ENCODE results near the gene LHPP.

LHPP gene

DNA sequence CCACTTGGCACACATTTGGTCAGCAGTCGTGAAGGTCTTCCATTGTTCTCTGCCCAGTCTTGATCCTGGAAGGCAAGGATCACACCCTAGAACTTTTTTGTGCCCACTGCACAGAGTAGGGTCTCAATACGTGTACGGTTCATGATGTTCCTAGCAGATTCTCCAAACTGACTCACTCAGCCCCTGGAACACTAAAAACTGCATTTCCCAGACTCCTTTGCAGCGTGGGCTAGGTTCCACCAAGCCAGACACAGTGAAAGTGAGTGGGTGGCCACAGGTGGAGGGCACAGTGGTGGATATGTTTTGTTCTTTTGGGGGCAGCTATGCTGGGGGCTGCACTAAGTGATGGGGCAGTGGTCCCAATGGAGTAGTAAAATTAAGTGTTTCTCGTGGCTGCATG lies 1.5 kb upstream of the LHPP start:
- no peak for TF ChIP-seq SPI1 (IDR thresholded peaks at IDR 0.05; ENCODE audit: borderline replicate concordance, low read depth)
- peaks cover 5% of the 10 kb centered on the region for H3K27me3 ChIP-seq (ENCODE audit: insufficient read depth, poor library complexity, severe bottlenecking)
- H3K4me3 ChIP-seq (replicated peaks; ENCODE audit: insufficient read depth, low read length) = no peak overlapping the region
- H3K27ac ChIP-seq (replicated peaks) = no peak overlapping the region
- DNase-seq (ENCODE audit: low read depth in 1 of 2, low spot score in 1 of 2) = no peak

DNA sequence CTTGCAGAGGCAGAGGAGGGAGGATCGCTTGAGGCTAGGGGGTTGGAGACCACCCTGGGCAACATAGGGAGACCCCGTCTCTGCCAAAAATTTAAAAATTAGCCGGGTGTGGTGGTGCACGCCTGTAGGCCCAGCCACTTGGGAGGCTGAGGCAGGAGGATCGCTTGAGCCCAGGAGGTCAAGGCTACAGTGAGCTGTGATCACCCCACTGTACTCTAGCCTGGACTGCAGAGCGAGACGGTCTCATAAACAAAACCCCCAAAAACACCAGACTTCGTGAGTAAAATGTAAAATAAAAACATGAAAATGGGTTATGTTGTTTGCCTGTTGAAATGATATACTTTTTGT lies 699 bp downstream of the LHPP start:
- Histone ChIP-seq H3K27me3 (ENCODE audit: insufficient read depth, poor library complexity, severe bottlenecking) (no peaks in the 10 kb centered on the region), H3K27ac (replicated peaks) (peak overlapping the region; percentile 40; the same call in 1 of the 2 replicates), H3K4me3 (replicated peaks; ENCODE audit: insufficient read depth, low read length) (peak overlapping the region; percentile 89)
- TF ChIP-seq, protein P1, sequence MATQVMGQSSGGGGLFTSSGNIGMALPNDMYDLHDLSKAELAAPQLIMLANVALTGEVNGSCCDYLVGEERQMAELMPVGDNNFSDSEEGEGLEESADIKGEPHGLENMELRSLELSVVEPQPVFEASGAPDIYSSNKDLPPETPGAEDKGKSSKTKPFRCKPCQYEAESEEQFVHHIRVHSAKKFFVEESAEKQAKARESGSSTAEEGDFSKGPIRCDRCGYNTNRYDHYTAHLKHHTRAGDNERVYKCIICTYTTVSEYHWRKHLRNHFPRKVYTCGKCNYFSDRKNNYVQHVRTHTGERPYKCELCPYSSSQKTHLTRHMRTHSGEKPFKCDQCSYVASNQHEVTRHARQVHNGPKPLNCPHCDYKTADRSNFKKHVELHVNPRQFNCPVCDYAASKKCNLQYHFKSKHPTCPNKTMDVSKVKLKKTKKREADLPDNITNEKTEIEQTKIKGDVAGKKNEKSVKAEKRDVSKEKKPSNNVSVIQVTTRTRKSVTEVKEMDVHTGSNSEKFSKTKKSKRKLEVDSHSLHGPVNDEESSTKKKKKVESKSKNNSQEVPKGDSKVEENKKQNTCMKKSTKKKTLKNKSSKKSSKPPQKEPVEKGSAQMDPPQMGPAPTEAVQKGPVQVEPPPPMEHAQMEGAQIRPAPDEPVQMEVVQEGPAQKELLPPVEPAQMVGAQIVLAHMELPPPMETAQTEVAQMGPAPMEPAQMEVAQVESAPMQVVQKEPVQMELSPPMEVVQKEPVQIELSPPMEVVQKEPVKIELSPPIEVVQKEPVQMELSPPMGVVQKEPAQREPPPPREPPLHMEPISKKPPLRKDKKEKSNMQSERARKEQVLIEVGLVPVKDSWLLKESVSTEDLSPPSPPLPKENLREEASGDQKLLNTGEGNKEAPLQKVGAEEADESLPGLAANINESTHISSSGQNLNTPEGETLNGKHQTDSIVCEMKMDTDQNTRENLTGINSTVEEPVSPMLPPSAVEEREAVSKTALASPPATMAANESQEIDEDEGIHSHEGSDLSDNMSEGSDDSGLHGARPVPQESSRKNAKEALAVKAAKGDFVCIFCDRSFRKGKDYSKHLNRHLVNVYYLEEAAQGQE (IDR thresholded peaks at IDR 0.05; ENCODE audit: insufficient replicate concordance, low read depth) = no peak
- TF ChIP-seq SPI1 (IDR thresholded peaks at IDR 0.05; ENCODE audit: borderline replicate concordance, low read depth) (no peak), GABPA (IDR thresholded peaks at IDR 0.05; ENCODE audit: low read depth) (no peak), POLR2AphosphoS5 (IDR thresholded peaks at IDR 0.05; ENCODE audit: low read depth) (no peak)
- TF ChIP-seq, protein P2, sequence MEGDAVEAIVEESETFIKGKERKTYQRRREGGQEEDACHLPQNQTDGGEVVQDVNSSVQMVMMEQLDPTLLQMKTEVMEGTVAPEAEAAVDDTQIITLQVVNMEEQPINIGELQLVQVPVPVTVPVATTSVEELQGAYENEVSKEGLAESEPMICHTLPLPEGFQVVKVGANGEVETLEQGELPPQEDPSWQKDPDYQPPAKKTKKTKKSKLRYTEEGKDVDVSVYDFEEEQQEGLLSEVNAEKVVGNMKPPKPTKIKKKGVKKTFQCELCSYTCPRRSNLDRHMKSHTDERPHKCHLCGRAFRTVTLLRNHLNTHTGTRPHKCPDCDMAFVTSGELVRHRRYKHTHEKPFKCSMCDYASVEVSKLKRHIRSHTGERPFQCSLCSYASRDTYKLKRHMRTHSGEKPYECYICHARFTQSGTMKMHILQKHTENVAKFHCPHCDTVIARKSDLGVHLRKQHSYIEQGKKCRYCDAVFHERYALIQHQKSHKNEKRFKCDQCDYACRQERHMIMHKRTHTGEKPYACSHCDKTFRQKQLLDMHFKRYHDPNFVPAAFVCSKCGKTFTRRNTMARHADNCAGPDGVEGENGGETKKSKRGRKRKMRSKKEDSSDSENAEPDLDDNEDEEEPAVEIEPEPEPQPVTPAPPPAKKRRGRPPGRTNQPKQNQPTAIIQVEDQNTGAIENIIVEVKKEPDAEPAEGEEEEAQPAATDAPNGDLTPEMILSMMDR (IDR thresholded peaks at IDR 0.05; ENCODE audit: insufficient read depth, low read length) = no peak
- DNase-seq (ENCODE audit: low read depth in 1 of 2, low spot score in 1 of 2) = no peak

DNA sequence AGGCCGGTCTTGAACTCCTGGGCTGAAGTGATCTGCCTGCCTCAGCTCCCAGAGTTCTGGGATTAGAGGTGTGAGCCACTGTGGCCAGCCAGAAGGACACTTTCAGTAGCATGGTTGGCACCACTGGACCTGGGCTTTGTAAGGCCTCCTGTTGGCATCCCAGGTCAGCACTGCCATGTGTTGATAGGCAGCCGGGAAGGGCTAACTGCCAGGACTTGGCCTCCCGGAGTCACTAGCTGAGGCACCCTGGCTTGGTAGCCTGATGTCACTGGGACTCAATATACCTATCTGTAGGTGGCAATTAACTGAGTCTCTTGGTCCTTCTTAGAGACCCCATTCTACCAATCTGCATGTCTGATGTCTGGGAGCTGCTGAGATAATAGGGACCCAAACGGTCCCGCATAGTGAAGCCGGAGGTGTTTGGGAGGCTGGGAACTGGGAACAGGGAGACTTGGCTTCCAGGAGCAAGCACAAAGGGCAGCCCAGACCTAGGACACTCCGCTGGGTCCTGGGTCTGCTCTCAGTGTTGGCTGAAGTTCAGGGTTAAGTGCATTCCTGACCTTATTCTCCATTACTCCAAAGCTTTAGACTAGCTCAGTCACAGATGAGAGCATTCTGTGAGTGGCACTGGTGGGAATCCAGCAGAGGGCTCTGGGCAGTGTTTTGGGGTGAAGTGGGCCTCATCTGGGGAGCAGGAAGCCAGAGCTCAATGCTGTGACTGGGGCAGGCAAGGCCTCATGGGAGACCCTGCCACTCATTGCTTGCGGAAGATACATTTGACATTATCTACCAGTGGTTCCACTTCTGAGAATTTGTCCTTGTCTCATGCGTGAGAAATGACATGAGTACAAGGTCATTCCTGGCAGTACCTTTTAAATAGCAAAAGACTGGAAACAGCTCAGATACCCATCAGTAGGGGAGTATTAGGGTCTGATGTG lies 2.7 kb downstream of the LHPP start:
- Histone ChIP-seq H3K27me3 (ENCODE audit: insufficient read depth, poor library complexity, severe bottlenecking) (no peaks in the 10 kb centered on the region), H3K4me3 (replicated peaks; ENCODE audit: insufficient read depth, low read length) (no peak overlapping the region), H3K27ac (replicated peaks) (no peak overlapping the region)
- DNase-seq (ENCODE audit: low read depth in 1 of 2, low spot score in 1 of 2) = no peak
- TF ChIP-seq SPI1 (IDR thresholded peaks at IDR 0.05; ENCODE audit: borderline replicate concordance, low read depth) = no peak
- no peak for TF ChIP-seq POLR2AphosphoS5 (IDR thresholded peaks at IDR 0.05; ENCODE audit: low read depth)

DNA sequence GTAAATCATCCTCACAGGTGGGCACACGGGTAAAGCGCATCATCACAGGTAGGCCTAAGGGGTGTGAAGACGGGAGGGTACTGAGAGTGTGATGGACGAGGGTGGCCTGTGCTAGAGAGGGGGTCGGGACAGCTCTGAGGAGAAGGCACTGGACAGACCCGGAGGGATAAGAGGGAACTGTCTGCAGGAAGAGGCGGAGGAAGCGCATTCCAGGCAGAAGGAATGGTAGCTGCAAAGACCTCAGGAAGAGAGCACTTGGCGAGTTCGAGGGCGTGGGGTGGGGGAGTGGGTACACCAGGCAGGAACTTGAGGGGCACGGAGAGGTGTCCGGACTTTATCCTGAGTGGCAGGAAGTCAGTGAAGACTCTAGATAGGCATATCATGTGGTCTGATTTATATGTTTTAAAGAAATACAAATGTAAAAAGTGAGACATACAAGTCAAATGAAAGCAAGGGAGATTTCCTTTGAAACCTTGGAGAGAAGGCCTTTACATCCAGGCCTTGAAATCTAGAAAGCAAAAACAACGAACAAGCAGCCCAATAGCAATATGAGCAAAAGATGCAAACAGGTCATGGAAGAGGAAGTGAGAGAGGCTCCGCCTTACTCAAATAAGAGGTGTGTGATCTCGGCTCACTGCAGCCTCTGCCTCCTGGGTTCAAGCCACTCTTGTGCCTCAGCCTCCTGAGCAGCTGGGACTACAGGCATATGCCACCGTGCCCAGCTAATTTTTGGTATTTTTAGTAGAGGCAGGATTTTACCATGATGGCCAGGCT lies 3.6 kb downstream of the LHPP start:
- TF ChIP-seq, protein P2 (IDR thresholded peaks at IDR 0.05; ENCODE audit: insufficient read depth, low read length) = no peak
- TF ChIP-seq SPI1 (IDR thresholded peaks at IDR 0.05; ENCODE audit: borderline replicate concordance, low read depth) (peak; percentile 79), POLR2AphosphoS5 (IDR thresholded peaks at IDR 0.05; ENCODE audit: low read depth) (no peak), GABPA (IDR thresholded peaks at IDR 0.05; ENCODE audit: low read depth) (no peak)
- TF ChIP-seq, protein P1 (IDR thresholded peaks at IDR 0.05; ENCODE audit: insufficient replicate concordance, low read depth) = no peak
- H3K4me3 ChIP-seq (replicated peaks; ENCODE audit: insufficient read depth, low read length) = no peak overlapping the region
- peak in 1 of 2 experiments; percentile 29 for DNase-seq (ENCODE audit: low read depth in 1 of 2, low spot score in 1 of 2)
- no peak overlapping the region for H3K27ac ChIP-seq (replicated peaks)
- no peaks in the 10 kb centered on the region for H3K27me3 ChIP-seq (ENCODE audit: insufficient read depth, poor library complexity, severe bottlenecking)
